ENCODE results near the gene OBSL1. TPM values are rescaled to one million over a fixed set of nuclear protein-coding genes. Genes with fewer than 3 reads are reported as not detected.
A peak's percentile ranks its signal among the peaks of the same experiment; 100 is the strongest.

OBSL1 gene
- total and polyA plus RNA-seq, 2 donors (not counting 1 experiment from before 2014, with no cell fraction given): not detected

DNA sequence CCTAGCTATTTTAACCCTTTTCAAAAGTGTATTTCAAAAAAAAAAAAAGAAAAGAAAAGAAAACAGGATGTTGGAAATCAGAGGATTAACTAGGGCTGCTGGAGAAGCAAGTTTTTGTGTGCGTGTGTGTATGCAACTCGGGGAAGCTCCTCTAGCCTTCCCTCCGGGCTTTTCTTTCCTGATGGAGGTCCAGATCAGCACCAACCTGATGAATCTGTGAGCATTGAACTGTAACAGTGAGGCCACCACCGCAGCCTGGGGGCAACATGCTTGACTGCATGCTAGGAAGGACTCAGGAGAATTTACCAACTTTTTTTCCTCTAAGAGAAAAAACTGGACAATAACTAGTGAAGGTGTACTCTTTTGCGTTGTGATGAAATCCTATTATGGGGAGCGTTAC, 2.3 kb downstream of the OBSL1 start:
- Histone ChIP-seq H3K79me2 (ENCODE audit: control insufficient read depth, insufficient read depth, low read length) (no peaks in the 10 kb centered on the region), H3K27ac (ENCODE audit: low read length in 2 of 2) (no peak overlapping the region), H3K9ac (ENCODE audit: low read length) (no peak overlapping the region), H3K9me3 (ENCODE audit: control extremely low read depth in 1 of 3, control insufficient read depth in 2 of 3, insufficient read depth in 1 of 3, low read length in 2 of 3) (peaks cover 0 to 4% (median 0%) of the 10 kb centered on the region in 3 donors), H2AFZ (ENCODE audit: insufficient read depth, low read depth, low read length, poor library complexity, severe bottlenecking) (no peak overlapping the region), H4K20me1 (ENCODE audit: control insufficient read depth, insufficient read depth, low read length, poor library complexity, severe bottlenecking) (no peaks in the 10 kb centered on the region), H3K4me3 (ENCODE audit: control extremely low read depth in 1 of 5, extremely low read depth in 1 of 5, insufficient read depth in 1 of 5, low read depth in 2 of 5, low read length in 4 of 5) (no peak overlapping the region), H3K4me2 (replicated peaks; ENCODE audit: low read depth, low read length, poor library complexity, severe bottlenecking) (no peak overlapping the region), H3K36me3 (replicated peaks in 1 of 2; ENCODE audit: control extremely low read depth in 1 of 2, control insufficient read depth in 1 of 2, extremely low read depth in 1 of 2, insufficient read depth in 2 of 2, low read length in 1 of 2) (no peaks in the 10 kb centered on the region), H3K27me3 (replicated peaks in 1 of 4; ENCODE audit: control extremely low read depth in 1 of 4, control insufficient read depth in 3 of 4, insufficient read depth in 4 of 4, low read length in 3 of 4) (peaks cover 0 to 31% (median 18%) of the 10 kb centered on the region in 4 experiments), H3K4me1 (ENCODE audit: control insufficient read depth in 2 of 2, insufficient read depth in 2 of 2, low read length in 2 of 2) (peaks cover 4 to 12% of the 10 kb centered on the region in 2 donors)
- ChIA-PET CTCF (no interaction called here), POLR2A (no interaction called here)
- TF ChIP-seq, protein P1, sequence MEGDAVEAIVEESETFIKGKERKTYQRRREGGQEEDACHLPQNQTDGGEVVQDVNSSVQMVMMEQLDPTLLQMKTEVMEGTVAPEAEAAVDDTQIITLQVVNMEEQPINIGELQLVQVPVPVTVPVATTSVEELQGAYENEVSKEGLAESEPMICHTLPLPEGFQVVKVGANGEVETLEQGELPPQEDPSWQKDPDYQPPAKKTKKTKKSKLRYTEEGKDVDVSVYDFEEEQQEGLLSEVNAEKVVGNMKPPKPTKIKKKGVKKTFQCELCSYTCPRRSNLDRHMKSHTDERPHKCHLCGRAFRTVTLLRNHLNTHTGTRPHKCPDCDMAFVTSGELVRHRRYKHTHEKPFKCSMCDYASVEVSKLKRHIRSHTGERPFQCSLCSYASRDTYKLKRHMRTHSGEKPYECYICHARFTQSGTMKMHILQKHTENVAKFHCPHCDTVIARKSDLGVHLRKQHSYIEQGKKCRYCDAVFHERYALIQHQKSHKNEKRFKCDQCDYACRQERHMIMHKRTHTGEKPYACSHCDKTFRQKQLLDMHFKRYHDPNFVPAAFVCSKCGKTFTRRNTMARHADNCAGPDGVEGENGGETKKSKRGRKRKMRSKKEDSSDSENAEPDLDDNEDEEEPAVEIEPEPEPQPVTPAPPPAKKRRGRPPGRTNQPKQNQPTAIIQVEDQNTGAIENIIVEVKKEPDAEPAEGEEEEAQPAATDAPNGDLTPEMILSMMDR (IDR thresholded peaks at IDR 0.05): no peak
- no peak for TF ChIP-seq EZH2 (IDR thresholded peaks at IDR 0.05; ENCODE audit: borderline replicate concordance, insufficient read depth, low read depth, low read length, poor library complexity, severe bottlenecking)
- H3K4me3 Mint-ChIP-seq: peak overlapping the region; percentile 49
- peaks cover 6% of the 10 kb centered on the region for H3K4me1 Mint-ChIP-seq
- ATAC-seq (ENCODE audit: low read depth): no peak
- intact Hi-C loops (cut with micrococcal nuclease): no loop called here
- WGBS (ENCODE audit: insufficient coverage): 91% methylated on average over 3 of the region's 6 CpGs
- no peak for DNase-seq
- no peak overlapping the region for H3K27ac Mint-ChIP-seq
- H3K9me3 Mint-ChIP-seq (ENCODE audit: insufficient read depth): no peaks in the 10 kb centered on the region
- peaks cover 53% of the 10 kb centered on the region for H3K27me3 Mint-ChIP-seq

DNA sequence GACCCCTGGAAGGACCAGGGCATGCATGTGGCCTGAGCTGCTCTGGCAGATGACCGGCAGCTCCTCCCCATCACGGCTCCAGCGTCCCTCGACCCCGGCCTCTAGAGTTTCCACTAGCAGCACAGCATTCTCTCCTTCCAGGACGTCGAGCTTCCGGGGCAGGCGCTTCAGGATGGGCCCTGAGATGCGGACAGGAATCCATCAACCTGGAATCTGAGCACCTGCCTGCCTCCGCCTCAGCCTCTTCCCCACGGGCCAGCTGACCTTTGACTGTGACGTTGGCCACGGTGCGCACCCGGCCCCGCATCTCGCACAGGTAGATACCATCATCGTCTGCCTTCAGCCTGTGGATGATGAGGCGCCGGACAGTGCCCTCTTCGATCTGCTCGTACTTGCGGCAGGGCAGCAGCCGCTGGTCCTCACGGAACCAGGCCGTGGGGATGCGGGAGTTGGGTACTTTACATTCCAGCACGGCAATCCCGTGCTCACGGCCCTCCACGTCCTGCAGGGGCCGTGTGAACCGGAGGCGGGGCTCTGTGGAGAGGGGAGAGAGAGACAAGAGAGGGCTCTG, 3.5 kb downstream of the OBSL1 start:
- WGBS (ENCODE audit: insufficient coverage): 97% methylated on average over 31 of the region's 35 CpGs
- Histone ChIP-seq H3K4me3 (ENCODE audit: control extremely low read depth in 1 of 5, extremely low read depth in 1 of 5, insufficient read depth in 1 of 5, low read depth in 2 of 5, low read length in 4 of 5) (no peak overlapping the region), H4K20me1 (ENCODE audit: control insufficient read depth, insufficient read depth, low read length, poor library complexity, severe bottlenecking) (no peaks in the 10 kb centered on the region), H3K4me1 (ENCODE audit: control insufficient read depth in 2 of 2, insufficient read depth in 2 of 2, low read length in 2 of 2) (peaks cover 4 to 12% of the 10 kb centered on the region in 2 donors), H3K27me3 (replicated peaks in 1 of 4; ENCODE audit: control extremely low read depth in 1 of 4, control insufficient read depth in 3 of 4, insufficient read depth in 4 of 4, low read length in 3 of 4) (peaks cover 0 to 31% (median 17%) of the 10 kb centered on the region in 4 experiments), H3K9ac (ENCODE audit: low read length) (no peak overlapping the region), H2AFZ (ENCODE audit: insufficient read depth, low read depth, low read length, poor library complexity, severe bottlenecking) (no peak overlapping the region), H3K9me3 (ENCODE audit: control extremely low read depth in 1 of 3, control insufficient read depth in 2 of 3, insufficient read depth in 1 of 3, low read length in 2 of 3) (peaks cover 0 to 4% (median 0%) of the 10 kb centered on the region in 3 donors), H3K79me2 (ENCODE audit: control insufficient read depth, insufficient read depth, low read length) (no peaks in the 10 kb centered on the region), H3K4me2 (replicated peaks; ENCODE audit: low read depth, low read length, poor library complexity, severe bottlenecking) (no peak overlapping the region), H3K36me3 (replicated peaks in 1 of 2; ENCODE audit: control extremely low read depth in 1 of 2, control insufficient read depth in 1 of 2, extremely low read depth in 1 of 2, insufficient read depth in 2 of 2, low read length in 1 of 2) (no peaks in the 10 kb centered on the region), H3K27ac (ENCODE audit: low read length in 2 of 2) (no peak overlapping the region)
- ATAC-seq (ENCODE audit: low read depth) (no peak), DNase-seq (no peak)
- intact Hi-C loops (cut with micrococcal nuclease): no loop called here
- no peak for TF ChIP-seq EZH2 (IDR thresholded peaks at IDR 0.05; ENCODE audit: borderline replicate concordance, insufficient read depth, low read depth, low read length, poor library complexity, severe bottlenecking)
- TF ChIP-seq, protein P1 (IDR thresholded peaks at IDR 0.05): no peak
- ChIA-PET POLR2A (no interaction called here), CTCF (no interaction called here)
- H3K4me3 Mint-ChIP-seq: no peak overlapping the region
- no peak overlapping the region for H3K27ac Mint-ChIP-seq
- H3K27me3 Mint-ChIP-seq: peaks cover 53% of the 10 kb centered on the region
- H3K9me3 Mint-ChIP-seq (ENCODE audit: insufficient read depth): no peaks in the 10 kb centered on the region
- peaks cover 6% of the 10 kb centered on the region for H3K4me1 Mint-ChIP-seq
